ENCODE measurements around the gene DNMT3A.

DNMT3A gene

DNA sequence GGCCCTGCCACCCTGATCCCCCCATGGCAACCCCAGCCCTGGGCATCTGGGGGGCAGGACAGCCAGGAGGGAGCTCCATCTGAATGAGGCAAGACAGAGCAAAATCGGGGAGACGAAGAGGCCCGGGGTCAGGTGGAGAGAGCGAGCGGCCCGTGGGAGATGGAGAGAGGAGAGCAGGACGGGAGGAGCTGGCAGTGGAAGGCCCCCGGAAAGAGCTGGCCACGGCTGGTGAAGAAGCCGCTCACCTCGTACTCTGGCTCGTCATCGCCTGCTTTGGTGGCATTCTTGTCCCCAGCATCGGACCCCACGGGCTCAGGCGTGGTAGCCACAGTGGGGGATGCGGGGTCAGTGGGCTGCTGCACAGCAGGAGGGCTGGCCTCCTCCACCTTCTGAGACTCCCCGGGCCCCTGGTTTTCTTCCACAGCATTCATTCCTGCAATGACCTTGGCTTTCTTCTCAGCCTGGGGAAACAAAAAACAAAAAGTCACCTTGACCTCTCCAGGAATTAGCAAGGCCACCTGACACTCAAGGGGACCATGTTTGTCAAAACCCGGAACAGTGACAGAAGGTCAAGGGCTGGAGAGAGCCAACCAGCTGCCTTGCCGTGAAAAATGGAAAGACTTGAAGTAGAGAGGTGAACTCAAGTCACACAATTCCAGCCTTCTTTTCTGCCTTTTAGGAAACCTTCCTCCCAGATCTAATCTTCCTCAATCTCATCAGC, 93.8 kb downstream of the DNMT3A start:
- DNase-seq (ENCODE audit: extremely low spot score, insufficient read length, low read depth) (no peak), FAIRE-seq (no peak)

DNA sequence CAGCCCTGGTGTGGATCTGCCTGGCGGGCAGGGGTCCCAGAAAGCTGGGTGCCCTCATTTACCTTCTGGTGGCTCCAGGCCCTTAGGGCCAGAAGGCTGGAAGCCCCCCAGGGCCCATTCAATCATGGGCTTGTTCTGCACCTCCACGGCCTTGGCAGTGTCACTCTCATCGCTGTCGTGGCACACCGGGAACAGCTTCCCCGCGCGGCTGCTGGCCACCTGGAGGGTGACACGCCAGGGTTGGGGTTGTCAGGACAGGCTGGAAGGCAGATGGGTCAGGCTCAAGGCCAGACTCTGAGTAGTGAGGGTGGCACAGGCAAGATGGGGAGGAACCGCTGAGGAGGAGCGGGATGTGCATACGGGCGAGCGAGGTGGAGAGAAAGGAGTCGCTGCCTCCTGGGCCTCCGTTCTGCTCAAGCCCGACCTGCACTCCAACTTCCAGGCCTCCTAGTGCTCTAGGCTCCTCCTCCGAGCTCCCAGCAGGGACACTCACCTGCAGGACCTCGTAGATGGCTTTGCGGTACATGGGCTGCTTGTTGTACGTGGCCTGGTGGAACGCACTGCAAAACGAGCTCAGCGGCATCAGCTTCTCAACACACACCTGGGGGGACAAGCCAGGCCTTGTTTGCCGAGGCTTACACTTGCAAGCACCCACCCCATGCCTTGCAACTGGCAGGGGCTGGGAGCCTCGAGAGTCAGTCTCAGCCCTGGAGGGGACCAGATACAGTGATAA, 95.0 kb downstream of the DNMT3A start:
- FAIRE-seq (no peak), DNase-seq (ENCODE audit: extremely low spot score, insufficient read length, low read depth) (no peak)

DNA sequence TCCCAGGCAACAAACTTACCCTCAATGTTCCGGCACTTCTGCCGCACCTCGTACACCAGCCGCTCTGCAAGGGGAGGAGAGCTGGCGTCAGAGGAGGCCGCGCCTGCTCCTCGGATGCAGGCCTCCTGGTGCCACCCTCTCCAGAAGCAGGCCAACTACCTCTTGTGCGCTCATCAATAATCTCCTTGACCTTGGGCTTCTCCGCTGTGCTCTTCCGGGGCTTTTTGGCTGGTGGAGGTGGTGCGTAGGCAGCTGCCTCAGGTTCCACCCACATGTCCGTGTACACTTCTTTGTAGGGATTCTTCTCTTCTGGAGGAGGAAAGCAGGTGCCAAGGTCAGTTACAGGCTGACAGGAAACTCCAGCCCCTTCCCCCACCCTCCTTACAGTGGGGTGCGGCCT, 95.7 kb downstream of the DNMT3A start:
- DNase-seq (ENCODE audit: extremely low spot score, insufficient read length, low read depth) (no peak), FAIRE-seq (no peak)

DNA sequence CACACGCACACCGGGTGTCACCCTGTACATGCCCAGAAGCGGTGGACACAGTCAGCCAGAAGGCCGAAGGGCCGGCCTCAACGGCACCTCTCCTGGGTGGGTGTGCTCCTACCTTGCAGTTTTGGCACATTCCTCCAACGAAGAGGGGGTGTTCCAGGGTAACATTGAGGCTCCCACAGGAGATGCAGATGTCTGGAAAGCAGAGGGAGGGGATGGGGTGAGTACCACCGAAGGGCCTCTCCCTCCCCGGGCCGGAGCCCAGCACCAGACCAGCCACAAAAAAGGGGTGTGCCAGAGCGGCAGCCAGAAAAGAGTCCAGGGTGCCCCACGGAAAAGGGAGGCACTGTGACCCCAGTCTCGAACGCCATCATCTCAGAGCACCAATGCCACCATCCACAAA, 96.6 kb downstream of the DNMT3A start:
- DNase-seq (ENCODE audit: extremely low spot score, insufficient read length, low read depth) (no peak), FAIRE-seq (no peak)

- no peak for FAIRE-seq
Observed at GRCh38 chr2:25243995-25244394, 97.7 kb downstream of the DNMT3A start.

DNA sequence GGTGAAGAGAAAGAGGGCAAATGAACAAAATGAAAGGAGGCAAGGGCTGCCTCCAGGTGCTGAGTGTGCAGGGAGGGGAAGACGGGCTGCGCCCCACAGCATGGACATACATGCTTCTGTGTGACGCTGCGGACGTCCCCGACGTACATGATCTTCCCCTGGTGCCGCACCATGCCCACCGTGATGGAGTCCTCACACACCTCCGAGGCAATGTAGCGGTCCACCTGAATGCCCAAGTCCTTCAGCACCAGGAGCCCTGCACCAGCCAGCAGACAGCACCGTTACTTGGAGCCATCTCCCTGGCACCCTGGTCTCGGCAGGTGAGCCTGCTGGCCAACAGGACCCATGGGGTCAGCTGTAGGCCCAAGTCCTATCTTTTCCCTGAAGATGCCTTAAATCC, 100.3 kb downstream of the DNMT3A start:
- DNase-seq (ENCODE audit: extremely low spot score, insufficient read length, low read depth) = no peak
- FAIRE-seq = no peak

More at GRCh38 chr2:25243995-25244394, 97.7 kb downstream of the DNMT3A start:
- no peak for DNase-seq (ENCODE audit: extremely low spot score, insufficient read length, low read depth)

DNA sequence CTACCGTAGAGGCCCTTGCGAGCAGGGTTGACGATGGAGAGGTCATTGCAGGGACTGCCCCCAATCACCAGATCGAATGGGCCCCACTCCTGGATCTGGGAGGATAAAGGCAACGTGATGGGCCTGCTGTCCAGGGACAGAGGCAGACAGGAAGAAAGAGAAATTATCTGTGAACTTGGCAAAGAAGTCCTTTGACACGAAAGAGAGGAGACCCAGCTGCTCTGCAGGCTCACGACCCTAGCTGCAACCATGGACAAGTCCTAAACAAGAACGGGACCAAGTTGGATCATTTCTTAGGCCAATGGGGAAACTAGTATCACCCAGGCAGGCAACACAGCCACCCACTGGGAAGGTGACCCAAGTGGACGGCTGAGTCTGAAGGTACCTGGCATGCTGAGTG, 101.1 kb downstream of the DNMT3A start:
- DNase-seq (ENCODE audit: extremely low spot score, insufficient read length, low read depth) (no peak), FAIRE-seq (no peak)

DNA sequence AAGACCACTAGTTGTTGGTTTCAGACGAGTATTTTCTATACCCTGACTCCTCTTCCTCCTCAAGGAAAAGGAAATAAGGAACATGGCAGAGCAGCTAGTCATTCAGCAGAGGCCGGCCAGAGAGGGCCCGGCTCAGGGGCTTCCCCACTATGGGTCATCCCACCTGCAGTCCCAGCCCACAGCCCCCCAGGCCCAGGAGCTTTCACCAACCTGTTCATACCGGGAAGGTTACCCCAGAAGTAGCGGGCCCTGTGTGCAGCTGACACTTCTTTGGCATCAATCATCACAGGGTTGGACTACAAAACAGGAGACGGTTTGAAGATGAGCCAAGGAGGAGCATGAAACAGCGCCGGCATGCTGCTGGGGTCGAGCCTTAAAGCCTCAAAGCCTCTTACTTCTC, 102.8 kb downstream of the DNMT3A start:
- DNase-seq (ENCODE audit: extremely low spot score, insufficient read length, low read depth) (no peak), FAIRE-seq (no peak)

DNA sequence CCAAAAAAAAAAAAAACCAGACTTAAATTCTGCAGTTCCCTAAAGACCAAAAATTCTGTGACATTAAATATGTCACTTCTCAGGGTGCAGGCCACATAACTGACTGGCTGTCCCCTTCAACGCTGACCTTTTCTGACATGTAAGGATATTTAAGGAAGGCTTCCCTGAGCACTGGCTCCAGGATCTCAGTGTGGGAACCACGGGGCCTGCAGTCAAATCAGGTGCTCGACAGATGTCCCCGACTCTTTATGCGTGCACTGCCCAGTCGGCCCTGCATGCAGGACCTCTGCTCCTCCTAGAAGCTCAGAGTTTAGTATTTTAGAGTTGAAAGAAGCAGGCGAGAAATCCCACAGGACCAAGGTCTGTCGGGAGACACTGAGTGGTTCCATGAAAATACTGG, 104.0 kb downstream of the DNMT3A start:
- DNase-seq (ENCODE audit: extremely low spot score, insufficient read length, low read depth) = no peak
- no peak for FAIRE-seq

DNA sequence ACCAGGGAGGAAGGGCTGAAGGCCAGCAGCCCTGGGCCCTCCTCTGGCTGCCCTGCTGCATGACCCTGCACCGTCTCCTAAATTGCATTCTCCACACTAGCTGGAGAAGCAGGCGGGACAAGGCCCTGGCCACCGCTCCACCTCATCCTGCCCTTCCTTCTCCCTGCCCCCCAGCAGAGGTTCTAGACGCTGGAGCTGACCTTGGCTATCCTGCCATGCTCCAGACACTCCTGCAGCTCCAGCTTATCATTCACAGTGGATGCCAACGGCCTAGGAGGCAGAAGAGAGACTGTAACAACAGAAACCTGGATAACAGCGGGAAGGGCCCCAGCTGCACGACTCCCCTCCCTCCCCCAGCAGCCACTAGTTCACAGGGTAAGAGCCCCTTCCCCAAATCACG, 105.0 kb downstream of the DNMT3A start:
- DNase-seq (ENCODE audit: extremely low spot score, insufficient read length, low read depth) (no peak), FAIRE-seq (no peak)

- no peak for FAIRE-seq
- no peak for DNase-seq (ENCODE audit: extremely low spot score, insufficient read length, low read depth)
Observed at GRCh38 chr2:25234738-25235137, 107.0 kb downstream of the DNMT3A start.

DNA sequence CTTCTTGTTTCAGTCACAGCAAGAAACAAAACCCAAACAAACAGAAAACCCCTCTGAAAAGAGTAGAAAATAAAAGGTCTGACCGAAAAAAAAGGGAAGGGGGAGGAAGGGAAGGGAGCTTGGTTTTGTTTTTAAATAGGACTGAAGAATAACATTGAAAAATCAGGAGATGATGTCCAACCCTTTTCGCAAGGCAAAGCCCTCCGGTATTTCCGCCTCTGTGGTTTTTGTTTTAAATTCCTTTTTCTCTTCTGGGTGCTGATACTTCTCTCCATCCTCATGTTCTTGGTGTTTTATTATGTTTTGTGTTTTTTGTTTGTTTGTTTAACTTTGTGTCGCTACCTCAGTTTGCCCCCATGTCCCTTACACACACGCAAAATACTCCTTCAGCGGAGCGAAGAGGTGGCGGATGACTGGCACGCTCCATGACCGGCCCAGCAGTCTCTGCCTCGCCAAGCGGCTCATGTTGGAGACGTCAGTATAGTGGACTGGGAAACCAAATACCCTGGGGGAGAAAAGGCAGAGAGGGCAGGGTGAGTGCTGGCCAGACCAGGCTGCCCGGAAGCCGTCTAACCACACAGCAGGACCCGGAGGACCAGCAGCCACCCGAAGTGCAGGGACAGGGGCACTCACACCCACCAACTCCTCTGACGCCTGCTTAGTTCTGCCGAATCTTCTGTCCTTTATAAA, 107.7 kb downstream of the DNMT3A start:
- FAIRE-seq = peak; percentile 26
- DNase-seq (ENCODE audit: extremely low spot score, insufficient read length, low read depth) = no peak

- no peak for DNase-seq (ENCODE audit: extremely low spot score, insufficient read length, low read depth)
Observed at GRCh38 chr2:25232248-25232825, 109.4 kb downstream of the DNMT3A start.

DNA sequence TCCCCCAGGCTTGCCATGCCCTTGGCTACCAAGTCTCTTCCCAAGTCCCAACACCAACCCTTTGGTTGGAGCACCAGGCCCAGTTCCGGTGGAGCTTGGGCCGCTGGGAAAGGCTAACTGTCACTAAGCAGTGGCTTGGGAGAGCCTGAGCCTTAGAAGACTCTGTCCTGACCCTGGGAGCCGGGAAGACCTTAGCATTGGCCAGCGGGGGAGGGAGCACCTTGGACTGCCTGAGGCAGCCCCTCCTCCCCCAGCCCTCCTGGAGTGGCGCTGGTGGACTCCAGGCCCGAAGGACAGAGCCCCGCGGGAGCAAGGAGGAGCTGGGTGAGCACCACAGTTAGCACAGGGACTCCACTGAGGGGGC, 110.8 kb downstream of the DNMT3A start:
- DNase-seq (ENCODE audit: extremely low spot score, insufficient read length, low read depth) (no peak), FAIRE-seq (no peak)

More at GRCh38 chr2:25232248-25232825, 109.4 kb downstream of the DNMT3A start:
- FAIRE-seq = no peak

DNA sequence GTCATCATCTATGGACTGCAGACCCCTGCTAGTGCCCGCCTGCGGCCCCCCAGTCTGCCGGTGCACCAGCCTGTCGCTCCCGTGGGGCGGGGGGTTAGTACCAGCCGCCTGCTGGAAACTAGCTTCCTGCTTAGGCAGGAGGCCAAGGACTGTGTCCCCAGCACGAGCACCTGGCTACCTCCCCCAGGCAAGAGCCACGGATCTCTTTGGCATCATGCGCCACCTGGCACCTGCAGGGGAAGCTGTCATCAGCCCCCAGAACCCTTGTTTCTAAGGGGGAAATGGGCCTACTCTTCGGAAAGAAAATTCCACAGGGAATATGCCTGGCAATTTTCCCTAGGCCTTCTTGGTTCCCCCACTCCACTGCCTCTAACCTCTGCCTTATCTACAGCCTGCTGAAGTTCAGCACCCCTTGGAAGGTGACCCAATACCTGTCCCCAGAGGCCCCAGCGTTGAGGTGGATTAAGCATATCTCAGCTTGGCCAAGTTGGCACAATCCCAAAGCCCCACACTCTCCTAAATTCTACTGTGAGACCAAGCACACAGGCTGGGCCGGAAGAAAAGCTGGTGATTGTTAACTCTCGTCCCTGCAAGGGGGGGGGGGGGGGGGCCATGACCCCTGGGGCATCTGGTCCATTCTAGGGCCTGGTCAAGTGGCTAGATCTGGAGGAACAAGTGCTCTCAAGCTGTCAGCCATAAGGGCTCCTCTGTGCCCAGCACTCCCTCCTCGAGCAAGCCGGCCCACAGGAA, 111.4 kb downstream of the DNMT3A start:
- FAIRE-seq (no peak), DNase-seq (ENCODE audit: extremely low spot score, insufficient read length, low read depth) (no peak)

DNA sequence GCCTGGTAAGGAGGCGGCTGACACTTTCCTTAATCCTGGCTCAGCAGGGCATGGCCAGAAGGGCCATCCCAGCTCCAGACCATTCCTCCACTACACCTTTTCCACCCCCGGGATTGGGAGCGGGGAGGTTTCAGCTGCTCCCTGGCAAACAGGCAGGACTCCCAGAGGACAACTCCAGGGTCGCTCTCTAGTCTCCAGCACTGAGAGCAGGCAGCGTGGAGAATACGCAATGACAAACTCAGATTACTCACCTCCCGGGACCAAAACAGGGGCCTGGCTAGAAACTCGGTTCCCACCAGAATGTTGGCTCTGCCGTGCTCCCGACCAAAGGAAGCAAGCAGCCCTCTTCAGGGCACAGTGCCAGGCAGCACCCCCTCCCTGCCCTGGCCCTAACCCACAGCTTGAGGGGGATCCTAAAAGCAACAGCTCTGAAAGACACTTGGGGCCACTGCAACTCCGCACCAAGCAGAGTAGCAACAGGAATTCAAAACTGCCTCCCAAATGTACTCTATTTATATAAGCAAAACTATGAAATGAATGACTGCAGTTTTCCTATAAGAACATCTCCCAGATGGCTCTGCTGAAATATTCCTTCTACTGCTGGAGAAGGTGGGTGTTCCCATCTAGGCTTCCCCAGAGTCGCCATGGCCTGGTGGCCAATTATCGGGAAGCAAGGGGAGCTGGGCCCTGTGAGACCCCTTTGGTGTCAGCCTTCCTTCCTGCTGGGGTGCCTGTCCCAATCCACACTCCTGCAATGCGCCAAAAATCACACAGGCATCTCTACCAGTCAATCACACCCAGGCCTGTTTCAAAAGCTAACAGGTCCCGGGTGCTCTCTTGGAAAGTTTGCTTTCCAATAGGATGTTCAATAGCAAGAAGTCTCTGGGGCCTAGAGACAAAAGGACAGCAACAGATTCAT, 112.2 kb downstream of the DNMT3A start:
- no peak for FAIRE-seq
- DNase-seq (ENCODE audit: extremely low spot score, insufficient read length, low read depth) = no peak

GRCh38 chr2:25228848-25229278, 112.9 kb downstream of the DNMT3A start:
- FAIRE-seq (peak; percentile 70), DNase-seq (ENCODE audit: extremely low spot score, insufficient read length, low read depth) (no peak)

- no peak for FAIRE-seq
- DNase-seq (ENCODE audit: extremely low spot score, insufficient read length, low read depth) = no peak
Observed at GRCh38 chr2:25227576-25227975, 114.1 kb downstream of the DNMT3A start.

- DNase-seq (ENCODE audit: extremely low spot score, insufficient read length, low read depth) (no peak), FAIRE-seq (no peak)
Observed at GRCh38 chr2:25226827-25227226, 114.9 kb downstream of the DNMT3A start.
